T-helper 9 cell (primary cell): ENCODE data around the gene STX5.
"Not testable (repeated sequence)": the region's sequence is repeated elsewhere in the genome, so short reads cannot be mapped to it uniquely, and the experiment has no call there.

ENCODE experiments used
- DNase-seq: peaks from one replicate; pipeline ENCODE4 v3.0.0-alpha.2; 2020
- total RNA-seq, 2 donors: gene quantifications; one replicate each; lab custom pipeline; 2026; lab: John Stamatoyannopoulos, UW

Gene STX5
- total RNA-seq: 61.8 to 85.2 reads per million in 2 donors

GRCh38 chr11:62831520-62832335, at the start of gene STX5:
Gene STX5 (minus strand): TSS chr11:62832051. CDS start chr11:62831243, 808 bp downstream.
- DNase-seq: peak; percentile 99

DNA sequence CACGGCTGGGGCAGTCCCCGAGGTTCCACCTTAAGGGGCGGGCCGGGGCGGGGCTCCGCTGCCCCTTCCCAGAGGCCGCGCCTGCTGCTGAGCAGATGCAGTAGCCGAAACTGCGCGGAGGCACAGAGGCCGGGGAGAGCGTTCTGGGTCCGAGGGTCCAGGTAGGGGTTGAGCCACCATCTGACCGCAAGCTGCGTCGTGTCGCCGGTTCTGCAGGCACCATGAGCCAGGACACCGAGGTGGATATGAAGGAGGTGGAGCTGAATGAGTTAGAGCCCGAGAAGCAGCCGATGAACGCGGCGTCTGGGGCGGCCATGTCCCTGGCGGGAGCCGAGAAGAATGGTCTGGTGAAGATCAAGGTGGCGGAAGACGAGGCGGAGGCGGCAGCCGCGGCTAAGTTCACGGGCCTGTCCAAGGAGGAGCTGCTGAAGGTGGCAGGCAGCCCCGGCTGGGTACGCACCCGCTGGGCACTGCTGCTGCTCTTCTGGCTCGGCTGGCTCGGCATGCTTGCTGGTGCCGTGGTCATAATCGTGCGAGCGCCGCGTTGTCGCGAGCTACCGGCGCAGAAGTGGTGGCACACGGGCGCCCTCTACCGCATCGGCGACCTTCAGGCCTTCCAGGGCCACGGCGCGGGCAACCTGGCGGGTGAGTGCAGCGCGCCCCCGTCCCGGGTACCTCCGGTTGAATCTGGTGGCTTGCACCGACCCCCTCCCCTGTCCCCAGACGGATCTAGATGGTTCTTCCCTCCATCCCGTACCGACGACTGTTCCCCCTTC, 49.1 kb upstream of the STX5 start, which contains the start of gene SLC3A2:
SLC3A2 (plus strand) TSS at position 94 of the 776 bp plus-strand sequence; CDS start at position 222, 128 bp downstream.
- peak; percentile 77 for DNase-seq

GRCh38 chr11:62880231-62880802, 48.5 kb upstream of the STX5 start:
- DNase-seq: no peak

DNA sequence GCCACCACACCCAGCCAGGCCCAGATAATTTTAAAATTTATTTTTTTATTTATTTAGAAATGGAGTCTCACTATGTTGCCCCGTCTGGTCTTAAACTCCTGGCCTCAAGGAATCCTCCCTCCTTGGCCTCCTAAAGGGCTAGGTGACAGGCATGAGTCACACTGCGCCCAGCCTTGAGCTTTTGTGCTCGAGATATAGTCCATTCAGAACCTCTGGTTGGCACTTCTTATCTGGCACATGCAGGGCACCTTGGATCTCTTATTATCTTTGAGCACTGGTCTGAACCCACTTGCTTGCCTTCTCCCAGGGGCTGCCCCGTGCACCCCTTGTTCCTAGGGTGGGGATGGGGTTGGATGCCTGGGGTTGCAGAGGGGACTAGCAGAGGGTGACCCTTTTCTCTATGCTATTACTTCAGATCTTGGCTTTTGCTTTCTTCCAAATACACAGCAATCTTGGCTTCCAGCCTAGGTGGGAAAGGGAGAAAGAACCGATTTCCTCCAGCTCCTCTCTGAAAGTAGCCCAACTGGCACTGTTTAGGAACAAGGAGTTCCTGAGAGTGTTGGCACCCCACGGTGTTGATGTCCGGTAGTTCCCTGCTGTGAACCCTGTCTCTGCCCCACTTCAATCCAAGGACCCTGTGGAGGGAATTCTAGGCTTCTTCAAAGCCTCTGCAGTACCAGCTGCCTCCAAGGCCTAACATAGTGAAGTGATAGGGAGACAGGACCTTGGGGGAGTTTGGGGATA, 47.6 kb upstream of the STX5 start:
- DNase-seq: no peak

DNA sequence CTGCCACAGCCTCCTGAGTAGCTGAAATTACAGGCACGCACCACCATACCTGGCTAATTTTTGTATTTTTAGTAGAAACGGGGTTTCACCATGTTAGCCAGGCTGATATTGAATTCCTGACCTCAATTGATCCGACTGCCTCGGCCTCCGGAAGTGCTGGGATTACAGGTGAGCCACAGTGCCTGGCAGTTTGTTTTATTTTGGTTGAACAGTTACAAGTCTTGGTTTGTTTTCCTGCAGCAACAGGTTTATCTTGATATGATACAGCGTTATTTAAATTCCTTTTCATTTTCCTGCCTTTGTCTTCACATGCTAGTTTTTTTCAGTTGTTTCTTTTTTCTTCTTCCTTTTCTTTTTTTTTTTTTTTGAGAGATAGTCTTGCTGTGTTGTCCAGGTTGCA, 44.9 kb upstream of the STX5 start:
- DNase-seq: no peak

- no peak for DNase-seq
These were observed 44.0 kb upstream of the STX5 start for GRCh38 chr11:62875698-62876478.

- DNase-seq: no peak
These were observed 43.0 kb upstream of the STX5 start for GRCh38 chr11:62874851-62875250.

DNA sequence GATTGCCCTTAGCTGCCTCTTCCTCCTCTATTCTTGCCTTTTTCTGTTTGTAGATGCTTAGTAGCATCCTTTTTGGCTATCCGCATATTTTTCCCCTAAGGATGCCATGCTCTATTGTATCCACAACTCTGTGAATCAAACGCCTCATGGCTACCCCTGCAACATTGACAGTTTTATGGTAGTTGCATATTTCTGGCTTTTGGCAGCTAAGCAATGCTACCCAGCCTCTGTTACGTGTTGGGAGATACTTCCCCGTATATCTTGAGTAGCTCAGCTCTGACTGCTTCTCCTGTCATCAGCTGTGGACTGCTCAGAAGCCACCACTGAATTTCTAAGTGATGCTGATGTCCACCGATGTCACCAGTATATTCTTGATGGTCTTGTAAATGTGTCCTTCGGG, 33.8 kb upstream of the STX5 start:
- DNase-seq: no peak

GRCh38 chr11:62863687-62864335, 32.0 kb upstream of the STX5 start:
- no peak for DNase-seq

DNA sequence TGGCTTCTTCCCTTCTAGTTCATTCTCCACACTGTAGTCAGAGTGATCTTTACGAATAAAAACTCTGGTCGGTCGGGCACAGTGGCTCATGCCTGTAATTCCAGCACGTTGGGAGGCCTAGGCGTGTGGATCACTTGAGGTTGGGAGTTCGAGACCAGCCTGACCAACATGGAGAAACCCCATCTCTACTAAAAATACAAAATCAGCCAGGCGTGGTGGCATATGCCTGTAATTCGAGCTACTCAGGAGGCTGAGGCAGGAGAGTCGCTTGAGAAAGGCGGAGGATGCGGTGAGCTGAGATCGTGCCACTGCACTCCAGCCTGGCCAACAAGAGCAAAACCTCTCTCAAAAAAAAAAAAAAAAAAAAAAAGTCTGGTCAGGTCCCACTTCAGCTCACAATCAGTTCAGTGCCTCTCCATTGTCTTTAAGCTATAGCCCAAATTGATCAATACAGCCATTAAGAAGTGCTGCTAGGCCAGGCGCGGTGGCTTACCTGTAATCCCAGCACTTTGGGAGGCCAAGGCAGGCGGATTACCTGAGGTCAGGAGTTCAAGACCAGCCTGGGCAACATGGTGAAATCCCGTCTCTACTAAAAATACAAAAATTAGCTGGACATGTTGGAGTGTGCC, 29.8 kb upstream of the STX5 start:
- not testable (repeated sequence) for DNase-seq

- no peak for DNase-seq
These were observed 29.1 kb upstream of the STX5 start for GRCh38 chr11:62860835-62861563.

GRCh38 chr11:62859281-62859703, 27.4 kb upstream of the STX5 start:
- DNase-seq: not testable (repeated sequence)

- no peak for DNase-seq
These were observed 26.4 kb upstream of the STX5 start for GRCh38 chr11:62858201-62858600.

- no peak for DNase-seq
These were observed 25.7 kb upstream of the STX5 start for GRCh38 chr11:62857541-62857982.

- no peak for DNase-seq
These were observed 24.6 kb upstream of the STX5 start for GRCh38 chr11:62856333-62856895.

DNA sequence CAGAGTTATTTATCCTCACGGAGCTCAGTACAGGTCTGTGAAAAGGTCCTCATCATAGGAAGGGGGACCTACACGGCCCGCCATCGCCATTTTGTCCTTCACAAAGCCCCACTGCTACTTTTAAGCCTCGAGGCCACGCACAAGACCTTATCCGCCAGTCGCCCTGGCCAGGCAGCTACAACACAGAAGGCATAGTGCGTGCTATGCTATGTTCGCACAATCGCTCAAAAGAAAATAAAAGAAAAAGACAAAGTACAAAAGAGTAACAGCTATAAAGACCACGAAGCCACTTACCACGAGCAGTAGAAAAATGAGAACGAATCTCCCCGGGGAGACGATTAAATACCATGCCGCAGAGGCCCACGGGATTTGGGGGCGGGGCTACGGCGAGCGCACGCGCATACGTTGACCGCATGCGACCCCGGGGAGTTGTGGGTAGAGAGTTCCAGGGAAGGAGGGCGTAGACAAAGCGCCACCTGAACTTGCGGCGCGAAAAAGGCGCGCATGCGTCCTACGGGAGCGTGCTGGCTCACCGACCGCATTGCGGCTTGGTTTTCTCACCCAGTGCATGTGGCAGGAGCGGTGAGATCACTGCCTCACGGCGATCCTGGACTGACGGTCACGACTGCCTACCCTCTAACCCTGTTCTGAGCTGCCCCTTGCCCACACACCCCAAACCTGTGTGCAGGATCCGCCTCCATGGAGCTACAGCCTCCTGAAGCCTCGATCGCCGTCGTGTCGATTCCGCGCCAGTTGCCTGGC, 23.9 kb upstream of the STX5 start:
- DNase-seq: peak; percentile 96

GRCh38 chr11:62854825-62855570, 23.1 kb upstream of the STX5 start:
- no peak for DNase-seq
